Measurements from ENCODE around the gene TPTE.
"Not testable (repeated sequence)": the region's sequence is repeated elsewhere in the genome, so short reads cannot be mapped to it uniquely, and the experiment has no call there.

DNA sequence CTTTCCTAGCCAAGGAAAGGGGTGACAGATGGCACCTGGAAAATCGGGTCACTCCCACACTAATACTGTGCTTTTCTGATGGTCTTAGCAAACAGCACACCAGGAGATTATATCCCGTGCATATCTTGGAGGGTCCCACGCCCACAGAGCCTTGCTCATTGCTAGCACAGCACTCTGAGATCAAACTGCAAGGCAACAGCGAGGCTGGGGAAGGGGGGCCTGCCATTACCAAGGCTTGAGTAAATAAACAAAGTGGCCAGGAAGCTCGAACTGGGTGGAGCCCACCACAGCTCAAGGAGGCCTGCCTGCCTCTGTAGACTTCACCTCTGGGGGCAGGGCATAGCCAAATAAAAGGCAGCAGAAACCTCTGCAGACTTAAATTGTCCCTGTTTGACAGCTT is 109.9 kb downstream of the TPTE start:
- TF ChIP-seq, protein P1, sequence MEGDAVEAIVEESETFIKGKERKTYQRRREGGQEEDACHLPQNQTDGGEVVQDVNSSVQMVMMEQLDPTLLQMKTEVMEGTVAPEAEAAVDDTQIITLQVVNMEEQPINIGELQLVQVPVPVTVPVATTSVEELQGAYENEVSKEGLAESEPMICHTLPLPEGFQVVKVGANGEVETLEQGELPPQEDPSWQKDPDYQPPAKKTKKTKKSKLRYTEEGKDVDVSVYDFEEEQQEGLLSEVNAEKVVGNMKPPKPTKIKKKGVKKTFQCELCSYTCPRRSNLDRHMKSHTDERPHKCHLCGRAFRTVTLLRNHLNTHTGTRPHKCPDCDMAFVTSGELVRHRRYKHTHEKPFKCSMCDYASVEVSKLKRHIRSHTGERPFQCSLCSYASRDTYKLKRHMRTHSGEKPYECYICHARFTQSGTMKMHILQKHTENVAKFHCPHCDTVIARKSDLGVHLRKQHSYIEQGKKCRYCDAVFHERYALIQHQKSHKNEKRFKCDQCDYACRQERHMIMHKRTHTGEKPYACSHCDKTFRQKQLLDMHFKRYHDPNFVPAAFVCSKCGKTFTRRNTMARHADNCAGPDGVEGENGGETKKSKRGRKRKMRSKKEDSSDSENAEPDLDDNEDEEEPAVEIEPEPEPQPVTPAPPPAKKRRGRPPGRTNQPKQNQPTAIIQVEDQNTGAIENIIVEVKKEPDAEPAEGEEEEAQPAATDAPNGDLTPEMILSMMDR (conservative IDR thresholded peaks at IDR 0.05 in 1 of 2, IDR thresholded peaks at IDR 0.05 in 1 of 2; ENCODE audit: low read depth in 1 of 2, low read length in 2 of 2), result not testable (repeated sequence)
- TF ChIP-seq EZH2 (IDR thresholded peaks at IDR 0.05; ENCODE audit: low read length, missing control alignments), result not testable (repeated sequence)

All from fibroblast of lung (primary cell).